C4-2B (cell line): ENCODE results near the gene SNTB2.

Experiments
- H3K27ac ChIP-seq: fragments of 450-650 bp; 2 replicates; pipeline ENCODE4 v1.5.1; 2017
- CTCF ChIP-seq: fragments of 450-650 bp; conservative IDR thresholded peaks from 2 replicates; pipeline ENCODE4 v1.5.1; 2017; ENCODE audit warnings: mild to moderate bottlenecking
- ZFX ChIP-seq: fragments of 450-650 bp; IDR thresholded peaks from 2 replicates; pipeline ENCODE4 v1.6.1; 2017

Gene SNTB2

GRCh38 chr16:69270395-69270794, 83.4 kb downstream of the SNTB2 start:
- TF ChIP-seq ZFX (no peak), CTCF (no peak)
- H3K27ac ChIP-seq, result no peak overlapping the region

- no peak for TF ChIP-seq ZFX
- TF ChIP-seq CTCF, result no peak
- H3K27ac ChIP-seq, result no peak overlapping the region
Observed at GRCh38 chr16:69270831-69271230, 83.9 kb downstream of the SNTB2 start.

GRCh38 chr16:69273009-69273408, 86.0 kb downstream of the SNTB2 start:
- H3K27ac ChIP-seq, result no peak overlapping the region
- TF ChIP-seq CTCF, result no peak
- no peak for TF ChIP-seq ZFX

GRCh38 chr16:69274699-69275235, 87.8 kb downstream of the SNTB2 start:
- no peak overlapping the region for H3K27ac ChIP-seq
- TF ChIP-seq ZFX, result no peak
- TF ChIP-seq CTCF, result no peak

- H3K27ac ChIP-seq, result no peak overlapping the region
- TF ChIP-seq ZFX, result no peak
- TF ChIP-seq CTCF, result no peak
Observed at GRCh38 chr16:69276148-69277115, 89.5 kb downstream of the SNTB2 start.

- H3K27ac ChIP-seq, result no peak overlapping the region
- TF ChIP-seq CTCF, result no peak
- TF ChIP-seq ZFX, result no peak
Observed at GRCh38 chr16:69277413-69277812, 90.4 kb downstream of the SNTB2 start.

- TF ChIP-seq ZFX, result no peak
- no peak for TF ChIP-seq CTCF
- H3K27ac ChIP-seq, result no peak overlapping the region
Observed at GRCh38 chr16:69283851-69284250, 96.9 kb downstream of the SNTB2 start.
